ENCODE measurements around the gene ZNF302. TPM values are rescaled to one million over a fixed set of nuclear protein-coding genes. Genes with fewer than 3 reads are reported as not detected.
A peak's percentile ranks its signal among the peaks of the same experiment; 100 is the strongest.

The ZNF302 gene
- total and polyA plus RNA-seq, 5 experiments from 2014 or later, result 17.5 to 62.6 (median 23.1) TPM

GRCh38 chr19:34733746-34734536, 56.5 kb downstream of the ZNF302 start, which contains the start of gene ZNF181:
ZNF181 (plus strand) TSS chr19:34734243; CDS start chr19:34735038, 795 bp downstream.
- peak; percentile 84 to 89 for ATAC-seq
- POLR2A ChIA-PET, result interaction anchor here (0.6 to 2.2 kb wide), 8 partner anchors 37 to 1385 kb away, joined by 3 to 20 read pairs (median 4); partner anchors contain the start of genes SCGB2B2, ZNF30, ZNF302 and ZNF792
- peaks cover 2 to 36% (median 19%) of the 10 kb centered on the region in 9 donors for H3K9me3 Mint-ChIP-seq

GRCh38 chr19:34734537-34735103, 57.1 kb downstream of the ZNF302 start:
- peaks cover 27 to 38% (median 34%) of the 10 kb centered on the region in 3 donors for H3K36me3 Mint-ChIP-seq
- H3K4me3 Mint-ChIP-seq, result peak overlapping the region; percentile 87 to 99 (median 96)
- peak overlapping the region; percentile 89 to 100 (median 98) for H3K27ac Mint-ChIP-seq
- POLR2A ChIA-PET, result interaction anchor here (1.3 kb wide), 1 partner anchor 38 kb away, joined by 5 read pairs; no protein-coding TSS in a partner anchor
- peaks cover 6 to 43% (median 26%) of the 10 kb centered on the region in 9 donors for H3K9me3 Mint-ChIP-seq
- peaks cover 0 to 2% (median 0%) of the 10 kb centered on the region in 5 donors for H3K27me3 Mint-ChIP-seq
- H3K4me1 Mint-ChIP-seq, result peaks cover 15 to 34% (median 31%) of the 10 kb centered on the region in 4 donors
- ATAC-seq (peak; percentile 70 to 83), DNase-seq (peak in 1 of 10 donors; percentile 82)

More at GRCh38 chr19:34733746-34734536, 56.5 kb downstream of the ZNF302 start, which contains the start of gene ZNF181:
- Mint-ChIP-seq H3K27me3 (peaks cover 0 to 4% (median 0%) of the 10 kb centered on the region in 5 donors), H3K4me3 (peak within 1 kb of the TSS; percentile 87 to 99 (median 96)), H3K36me3 (peaks cover 20 to 31% (median 27%) of the 10 kb centered on the region in 3 donors), H3K27ac (peak within 1 kb of the TSS; percentile 89 to 100 (median 98)), H3K4me1 (peaks cover 15 to 34% (median 31%) of the 10 kb centered on the region in 4 donors)
- peak; percentile 58 to 89 (median 80) for DNase-seq

Other genes with a start within 250 kb of the ZNF302 start
- 100 to 1,000 TPM in 1 of 2 experiments, 10 to 100 TPM in 1; 98.2 to 109 TPM for gene UBA2, start 249.3 kb upstream of the ZNF302 start, total RNA-seq
- 100 to 1,000 TPM in 1 of 3 donors, 10 to 100 TPM in 2; 93.8 to 103 (median 97.6) TPM for gene UBA2, start 249.3 kb upstream of the ZNF302 start, polyA plus RNA-seq
- gene WTIP, start 195.9 kb upstream of the ZNF302 start, total RNA-seq, result under 1 TPM; 0.29 to 0.88 TPM
- gene WTIP, start 195.9 kb upstream of the ZNF302 start, polyA plus RNA-seq, result under 1 TPM in 1 of 3 donors, not detected in 2; 0.20 TPM
- gene SCGB2B2, start 519 bp upstream of the ZNF302 start, total RNA-seq, result under 1 TPM; 0.75 to 0.82 TPM
- not detected for gene SCGB2B2, start 519 bp upstream of the ZNF302 start, polyA plus RNA-seq
- gene ZNF181, start 56.6 kb downstream of the ZNF302 start, total RNA-seq, result 10 to 100 TPM; 28.7 to 29.5 TPM
- 10 to 100 TPM; 23.1 to 36.4 (median 35.7) TPM for gene ZNF181, start 56.6 kb downstream of the ZNF302 start, polyA plus RNA-seq
- 10 to 100 TPM; 10.7 to 11.3 TPM for gene ZNF599, start 95.5 kb downstream of the ZNF302 start, total RNA-seq
- 1 to 10 TPM; 8.6 to 9.5 (median 9.1) TPM for gene ZNF599, start 95.5 kb downstream of the ZNF302 start, polyA plus RNA-seq
- 10 to 100 TPM; 10.4 to 11.7 TPM for gene ZNF30, start 249.2 kb downstream of the ZNF302 start, total RNA-seq
- 1 to 10 TPM; 4.9 to 8.0 (median 5.8) TPM for gene ZNF30, start 249.2 kb downstream of the ZNF302 start, polyA plus RNA-seq

All from naive thymus-derived CD8-positive, alpha-beta T cell (primary cell).